Spleen (tissue), 7 donors: Measurements from ENCODE around the gene WDR82.

Source experiments
- CTCF ChIP-seq, 11 experiments: fragments of 200-600 bp in 7 of 11; fragments of 450-650 bp in 4 of 11; sonication (generic) in 4 of 11; IDR thresholded peaks in 8 of 11; conservative IDR thresholded peaks in 3 of 11; 1 replicate in 7 of 11; 2 replicates in 4 of 11; pipeline versions ENCODE4 v1.4.0 to v1.8.0; 2016 to 2021; ENCODE audit warnings: antibody characterized with exemption in 11 of 11, inconsistent platforms in 4 of 11, mild to moderate bottlenecking in 1 of 11
- POLR2A ChIP-seq, 3 donors: fragments of 450-650 bp; IDR thresholded peaks; one replicate each; pipeline ENCODE4 v1.5.1; 2017; ENCODE audit warnings: antibody characterized with exemption in 3 of 3, mild to moderate bottlenecking in 1 of 3
- POLR2AphosphoS5 ChIP-seq, 3 donors: sonication (generic); formaldehyde crosslinking; IDR thresholded peaks; one replicate each; pipeline ENCODE4 v1.5.1; 2017; ENCODE audit warnings: antibody characterized with exemption in 3 of 3
- donor health status: DM: no; HTN: no; CAD: no; lungs with moderate emphysema.
- donor health status: DM: no; HTN: no; CAD: no.
- donor health status: DM: no; HTN: no; CAD: no.

- TF ChIP-seq CTCF (IDR thresholded peaks at IDR 0.05 in 8 of 11, conservative IDR thresholded peaks at IDR 0.05 in 3 of 11): no peak
- no peak for TF ChIP-seq POLR2AphosphoS5 (IDR thresholded peaks at IDR 0.05)
- no peak for TF ChIP-seq POLR2A (IDR thresholded peaks at IDR 0.05)
These were observed 50.2 kb downstream of the WDR82 start for GRCh38 chr3:52228266-52228665.
